Fibroblast of skin of left quadriceps (primary cell): Measurements from ENCODE around the gene METTL22.

ENCODE experiments used
- DNase-seq, 2 experiments: peaks; one replicate each; pipeline ENCODE4 v3.0.0-alpha.2; 2013; ENCODE audit warnings: low read depth in 2 of 2

The METTL22 gene

GRCh38 chr16:8691728-8692127 is 70.2 kb downstream of the METTL22 start:
- DNase-seq = no peak

DNA sequence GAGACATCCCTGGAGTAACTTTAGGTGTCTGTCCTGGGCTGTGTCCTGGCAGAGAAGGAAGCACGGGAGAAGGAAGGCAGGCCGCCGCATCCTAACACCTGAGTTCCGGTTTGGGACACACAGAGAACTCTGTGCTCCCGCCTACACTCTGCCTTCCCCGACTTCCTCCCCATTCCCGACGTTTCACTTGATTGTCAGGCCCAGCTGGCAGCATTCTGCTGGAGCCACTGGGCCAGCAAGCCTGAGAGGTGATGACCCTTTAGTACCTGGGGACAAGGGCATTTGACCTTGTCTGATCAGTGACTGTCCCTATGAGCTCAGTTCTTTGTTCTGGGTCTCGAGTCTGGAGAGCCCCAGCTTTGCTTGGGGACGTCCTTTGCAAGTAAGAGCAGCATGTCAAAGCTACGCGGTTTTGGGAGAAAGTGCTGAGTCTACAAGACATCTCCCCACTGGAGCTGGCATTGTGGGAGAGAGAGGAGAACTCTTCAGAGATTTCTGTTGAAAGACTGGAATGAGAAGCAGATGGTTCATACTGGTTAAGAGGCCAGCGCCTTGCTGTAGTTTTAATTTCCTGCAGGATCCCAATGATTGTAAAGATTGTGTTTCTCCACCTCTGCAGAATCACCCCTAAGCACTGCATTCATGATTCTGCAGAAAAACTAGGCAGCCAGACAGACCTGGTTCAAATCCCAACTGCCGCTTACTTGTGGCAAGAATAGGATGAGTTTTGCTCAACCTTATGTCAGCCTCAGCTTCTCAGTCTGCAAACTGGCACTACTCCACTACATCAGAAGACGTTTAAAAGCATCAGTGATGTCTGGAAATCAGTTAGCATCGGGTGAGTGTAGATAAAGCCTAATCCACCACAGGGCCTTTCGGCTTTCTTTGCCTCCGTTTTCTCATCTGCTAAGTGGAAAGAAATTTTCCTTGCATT is 73.6 kb downstream of the METTL22 start:
- no peak for DNase-seq

- no peak for DNase-seq
Observed at GRCh38 chr16:8696880-8697279, 75.4 kb downstream of the METTL22 start.

DNA sequence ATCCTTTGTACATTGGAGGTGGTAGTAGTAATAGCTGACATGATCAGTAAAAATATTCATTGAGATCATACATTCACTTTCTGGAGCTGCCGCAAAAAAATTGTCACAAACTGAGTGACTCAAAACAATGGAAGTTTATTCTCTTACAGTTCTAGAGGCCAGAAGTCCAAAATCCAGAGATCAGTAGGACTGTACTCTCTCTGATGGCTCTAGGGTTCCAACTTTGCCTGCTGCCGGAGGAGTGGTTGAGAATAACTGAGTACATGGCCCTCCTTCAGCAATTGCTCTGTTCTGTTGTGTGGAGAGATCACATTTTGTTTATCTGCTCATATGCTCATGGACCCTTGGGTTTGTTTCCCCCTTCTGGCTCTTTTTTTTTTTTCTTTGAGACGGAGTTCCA is 76.5 kb downstream of the METTL22 start:
- no peak for DNase-seq
